GM18907 (cell line): ENCODE measurements around the gene THUMPD3.
A peak's percentile ranks its signal among the peaks of the same experiment; 100 is the strongest.

Experiments used
- ATAC-seq: cut with Tn5 transposase; IDR thresholded peaks from one replicate; pipeline ENCODE4 v1.9.1; 2021; ENCODE audit warnings: mild to moderate bottlenecking, moderate library complexity; ENCODE audit not compliant: unreplicated experiment

THUMPD3 gene

GRCh38 chr3:9352917-9353752 lies 9.7 kb upstream of the THUMPD3 start:
- ATAC-seq: peak; percentile 52

GRCh38 chr3:9361691-9362388 lies 1.0 kb upstream of the THUMPD3 start:
- no peak for ATAC-seq

- ATAC-seq: no peak
Observed at GRCh38 chr3:9369508-9369907, 6.7 kb downstream of the THUMPD3 start.

GRCh38 chr3:9373465-9373864 lies 10.6 kb downstream of the THUMPD3 start:
- ATAC-seq: no peak

- no peak for ATAC-seq
Observed at GRCh38 chr3:9377981-9378380, 15.1 kb downstream of the THUMPD3 start.

GRCh38 chr3:9379327-9379726 lies 16.5 kb downstream of the THUMPD3 start:
- ATAC-seq: no peak

GRCh38 chr3:9380014-9380413 lies 17.2 kb downstream of the THUMPD3 start:
- no peak for ATAC-seq

GRCh38 chr3:9384141-9384828 lies 21.4 kb downstream of the THUMPD3 start:
- no peak for ATAC-seq

- no peak for ATAC-seq
Observed at GRCh38 chr3:9385187-9386077, 22.6 kb downstream of the THUMPD3 start.

GRCh38 chr3:9386078-9386459 lies 23.2 kb downstream of the THUMPD3 start:
- no peak for ATAC-seq

- no peak for ATAC-seq
Observed at GRCh38 chr3:9386501-9387321, 23.9 kb downstream of the THUMPD3 start.

GRCh38 chr3:9387322-9387655 lies 24.4 kb downstream of the THUMPD3 start:
- ATAC-seq: no peak

- no peak for ATAC-seq
Observed at GRCh38 chr3:9388142-9388541, 25.3 kb downstream of the THUMPD3 start.

- ATAC-seq: no peak
Observed at GRCh38 chr3:9388562-9389272, 25.9 kb downstream of the THUMPD3 start.

GRCh38 chr3:9390265-9390888 lies 27.5 kb downstream of the THUMPD3 start:
- no peak for ATAC-seq

GRCh38 chr3:9392041-9392440 lies 29.2 kb downstream of the THUMPD3 start:
- no peak for ATAC-seq

GRCh38 chr3:9395570-9396300 lies 32.9 kb downstream of the THUMPD3 start:
- no peak for ATAC-seq

GRCh38 chr3:9396301-9396631 lies 33.4 kb downstream of the THUMPD3 start:
- ATAC-seq: peak; percentile 34
